ENCODE measurements around the gene KCNJ12. TPM values are rescaled to one million over a fixed set of nuclear protein-coding genes. Genes with fewer than 3 reads are reported as not detected.
"Not testable (repeated sequence)": the region's sequence is repeated elsewhere in the genome, so short reads cannot be mapped to it uniquely, and the experiment has no call there.

The KCNJ12 gene
- total RNA-seq, 1 donor from 2014 or later: 1.6 TPM

GRCh38 chr17:21407752-21408151, 31.6 kb downstream of the KCNJ12 start:
- not testable (repeated sequence) for DNase-seq (ENCODE audit: low spot score)

GRCh38 chr17:21408224-21408623, 32.1 kb downstream of the KCNJ12 start:
- DNase-seq (ENCODE audit: low spot score): not testable (repeated sequence)

GRCh38 chr17:21408766-21409300, 32.7 kb downstream of the KCNJ12 start:
- not testable (repeated sequence) for DNase-seq (ENCODE audit: low spot score)

- DNase-seq (ENCODE audit: low spot score): not testable (repeated sequence)
These were observed 33.2 kb downstream of the KCNJ12 start for GRCh38 chr17:21409388-21409787.

- DNase-seq (ENCODE audit: low spot score): not testable (repeated sequence)
These were observed 33.8 kb downstream of the KCNJ12 start for GRCh38 chr17:21409971-21410370.

GRCh38 chr17:21410371-21410770, 34.2 kb downstream of the KCNJ12 start:
- DNase-seq (ENCODE audit: low spot score): not testable (repeated sequence)

GRCh38 chr17:21410906-21411678, 34.9 kb downstream of the KCNJ12 start:
- DNase-seq (ENCODE audit: low spot score): not testable (repeated sequence)

- not testable (repeated sequence) for DNase-seq (ENCODE audit: low spot score)
These were observed 35.6 kb downstream of the KCNJ12 start for GRCh38 chr17:21411679-21412205.

- DNase-seq (ENCODE audit: low spot score): not testable (repeated sequence)
These were observed 36.1 kb downstream of the KCNJ12 start for GRCh38 chr17:21412207-21412681.

GRCh38 chr17:21413570-21414279, 37.6 kb downstream of the KCNJ12 start:
- DNase-seq (ENCODE audit: low spot score): not testable (repeated sequence)

- DNase-seq (ENCODE audit: low spot score): not testable (repeated sequence)
These were observed 38.5 kb downstream of the KCNJ12 start for GRCh38 chr17:21414616-21415015.

- not testable (repeated sequence) for DNase-seq (ENCODE audit: low spot score)
These were observed 39.2 kb downstream of the KCNJ12 start for GRCh38 chr17:21415166-21415990.

GRCh38 chr17:21416471-21416981, 40.4 kb downstream of the KCNJ12 start:
- DNase-seq (ENCODE audit: low spot score): not testable (repeated sequence)

GRCh38 chr17:21417349-21417748, 41.2 kb downstream of the KCNJ12 start:
- DNase-seq (ENCODE audit: low spot score): not testable (repeated sequence)

- DNase-seq (ENCODE audit: low spot score): no peak
These were observed 41.8 kb downstream of the KCNJ12 start for GRCh38 chr17:21417921-21418320.

- DNase-seq (ENCODE audit: low spot score): no peak
These were observed 42.5 kb downstream of the KCNJ12 start for GRCh38 chr17:21418446-21419298.

GRCh38 chr17:21419299-21420239, 43.4 kb downstream of the KCNJ12 start:
- DNase-seq (ENCODE audit: low spot score): no peak

GRCh38 chr17:21420503-21421090, 44.4 kb downstream of the KCNJ12 start:
- DNase-seq (ENCODE audit: low spot score): not testable (repeated sequence)

All from ureter (tissue), 1 donor.